HCT116 (cell line): Measurements from ENCODE around the gene RPS6KC1. TPM values are rescaled to one million over a fixed set of nuclear protein-coding genes. Genes with fewer than 3 reads are reported as not detected.

Experiments
- ATAC-seq: fragments of 200-7000 bp; cut with Tn5 transposase; 2 replicates; pipeline ENCODE4 v1.9.1; 2020; ENCODE audit warnings: mild to moderate bottlenecking, moderate library complexity
- BruUV-seq: library from RNA; stranded (reverse); fragments of 400-500 nt; replicated peaks from 2 replicates; lab custom pipeline; 2021; lab: Mats Ljungman, UMichigan
- CTCF ChIA-PET: fragments of 300-600 bp; sonication (Branson Sonifier 250); formaldehyde crosslinking; loops from one replicate; lab custom pipeline; 2021; ENCODE audit warnings: antibody characterized with exemption; lab: Charles Lee
- POLR2A ChIA-PET: fragments of 300-600, 350-600 bp; sonication (Branson Sonifier 250); formaldehyde crosslinking; loops from one replicate; lab custom pipeline; 2021; ENCODE audit warnings: antibody characterized with exemption; lab: Charles Lee
- RAD21 ChIA-PET, 2 experiments: fragments of 300-600 bp; sonication (Branson Sonifier 250); formaldehyde crosslinking; loops; one replicate each; lab custom pipeline; 2023; ENCODE audit warnings: low total read pairs in 2 of 2; ENCODE audit not compliant: uncharacterized antibody in 2 of 2, unreplicated experiment in 2 of 2, low non-redundant PET in 1 of 2; lab: Charles Lee
- DNase-seq: peaks from one replicate; pipeline ENCODE4 v3.0.0-alpha.2; 2010; ENCODE audit warnings: low read depth, low spot score
- H2AFZ ChIP-seq: fragments of 200-600 bp; shearing (Covaris generic), sonication (generic); 2 replicates; pipeline ENCODE4 v1.6.1; 2017; ENCODE audit warnings: low read depth, mixed run types, mixed read lengths, antibody characterized with exemption, low read length; ENCODE audit not compliant: poor library complexity, severe bottlenecking
- H3K27ac ChIP-seq: 2 replicates; pipeline ENCODE4 v1.5.1; 2012; ENCODE audit warnings: low read depth, low read length
- H3K27me3 ChIP-seq: fragments of 200-600 bp; sonication (generic); 2 replicates; pipeline ENCODE4 v1.6.1; 2016; ENCODE audit warnings: mixed run types, low read length, mixed read lengths; ENCODE audit not compliant: insufficient read depth
- H3K36me3 ChIP-seq, 2 experiments: fragments of 200-500 bp in 1 of 2; fragments of 200-600 bp in 1 of 2; sonication (Bioruptor generic) in 1 of 2; sonication (generic) in 1 of 2; 2 replicates each; pipeline versions ENCODE4 v1.5.1 to v1.6.1; 2014 to 2016; ENCODE audit warnings: low read length in 2 of 2, inconsistent platforms in 1 of 2, mixed read lengths in 1 of 2, mixed run types in 1 of 2; ENCODE audit not compliant: insufficient read depth in 2 of 2, control insufficient read depth in 1 of 2
- H3K4me1 ChIP-seq, 2 experiments: fragments of 200-600 bp in 1 of 2; sonication (generic) in 1 of 2; 2 replicates each; pipeline versions ENCODE4 v1.5.1 to v1.6.1; 2012 to 2017; ENCODE audit warnings: low read length in 2 of 2, inconsistent platforms in 1 of 2, mild to moderate bottlenecking in 1 of 2, mixed read lengths in 1 of 2, mixed run types in 1 of 2, moderate library complexity in 1 of 2; ENCODE audit not compliant: insufficient read depth in 2 of 2, control insufficient read depth in 1 of 2
- H3K4me2 ChIP-seq: fragments of 200-600 bp; sonication (generic); 2 replicates; pipeline ENCODE4 v1.6.1; 2017; ENCODE audit warnings: mixed run types, low read length, mixed read lengths
- H3K4me3 ChIP-seq, 2 experiments: fragments of 200-600 bp in 1 of 2; sonication (generic) in 1 of 2; replicated peaks in 1 of 2; 2 replicates each; pipeline ENCODE4 v1.5.1; 2011 to 2016; ENCODE audit warnings: low read length in 2 of 2, control low read depth in 1 of 2, low read depth in 1 of 2, mild to moderate bottlenecking in 1 of 2, mixed read lengths in 1 of 2, mixed run types in 1 of 2
- H3K79me2 ChIP-seq: fragments of 200-600 bp; sonication (generic); 2 replicates; pipeline ENCODE4 v1.6.1; 2017; ENCODE audit warnings: mild to moderate bottlenecking, mixed run types, low read length, moderate library complexity, mixed read lengths; ENCODE audit not compliant: insufficient read depth
- H3K9ac ChIP-seq: fragments of 200-600 bp; sonication (generic); 2 replicates; pipeline ENCODE4 v1.6.1; 2016; ENCODE audit warnings: low read length, mixed read lengths
- H3K9me2 ChIP-seq: fragments of 200-600 bp; sonication (generic), shearing (Covaris generic); 2 replicates; pipeline ENCODE4 v1.6.1; 2017; ENCODE audit warnings: mixed run types, mild to moderate bottlenecking, moderate library complexity; ENCODE audit not compliant: insufficient read depth
- H3K9me3 ChIP-seq, 2 experiments: fragments of 200-500 bp in 1 of 2; fragments of 200-600 bp in 1 of 2; sonication (Bioruptor generic) in 1 of 2; sonication (generic) in 1 of 2; 2 replicates each; pipeline ENCODE4 v1.6.1; 2014 to 2017; ENCODE audit warnings: low read length in 2 of 2, mixed read lengths in 2 of 2, inconsistent platforms in 1 of 2, low read depth in 1 of 2, mild to moderate bottlenecking in 1 of 2, mixed run types in 1 of 2, moderate library complexity in 1 of 2; ENCODE audit not compliant: control insufficient read depth in 1 of 2, insufficient read depth in 1 of 2
- H4K20me1 ChIP-seq: fragments of 200-600 bp; sonication (generic), shearing (Covaris generic); 2 replicates; pipeline ENCODE4 v1.6.1; 2017; ENCODE audit warnings: mixed run types, mild to moderate bottlenecking, moderate library complexity; ENCODE audit not compliant: insufficient read depth
- ATF3 ChIP-seq: IDR thresholded peaks from 2 replicates; pipeline ENCODE4 v1.6.1; 2012
- CBX3 ChIP-seq: IDR thresholded peaks from 2 replicates; pipeline ENCODE4 v1.6.1; 2012; ENCODE audit warnings: low read depth
- CEBPB ChIP-seq: IDR thresholded peaks from 2 replicates; pipeline ENCODE4 v1.6.1; 2012; ENCODE audit warnings: low read depth
- ELF1 ChIP-seq: IDR thresholded peaks from 2 replicates; pipeline ENCODE4 v1.6.1; 2012; ENCODE audit warnings: low read depth, borderline replicate concordance
- EZH2 ChIP-seq: fragments of 200-600 bp; sonication (generic); IDR thresholded peaks from 2 replicates; pipeline ENCODE4 v1.6.1; 2017; ENCODE audit warnings: antibody characterized with exemption, mixed run types
- EZH2phosphoT487 ChIP-seq: fragments of 200-600 bp; IDR thresholded peaks from 2 replicates; pipeline ENCODE4 v1.6.1; 2018; ENCODE audit warnings: antibody characterized with exemption, borderline replicate concordance
- FOSL1 ChIP-seq: IDR thresholded peaks from 2 replicates; pipeline ENCODE4 v1.6.1; 2012; ENCODE audit warnings: low read depth
- POLR2A ChIP-seq: IDR thresholded peaks from 2 replicates; pipeline ENCODE4 v1.7.0; 2011; ENCODE audit warnings: borderline replicate concordance; ENCODE audit not compliant: insufficient read depth, insufficient read length; ENCODE audit errors: extremely low read depth
- POLR2AphosphoS5 ChIP-seq: IDR thresholded peaks from 2 replicates; pipeline ENCODE4 v1.6.1; 2011; ENCODE audit warnings: mild to moderate bottlenecking, low read depth, low read length, moderate library complexity
- RAD21 ChIP-seq: IDR thresholded peaks from 2 replicates; pipeline ENCODE4 v1.6.1; 2012; ENCODE audit warnings: low read depth, mild to moderate bottlenecking
- SIN3A ChIP-seq: IDR thresholded peaks from 2 replicates; pipeline ENCODE4 v1.6.1; 2012; ENCODE audit warnings: low read depth
- SP1 ChIP-seq: IDR thresholded peaks from 2 replicates; pipeline ENCODE4 v1.6.1; 2012; ENCODE audit warnings: low read depth
- TCF7L2 ChIP-seq: IDR thresholded peaks from 2 replicates; pipeline ENCODE4 v1.7.0; 2011; ENCODE audit warnings: borderline replicate concordance, inconsistent platforms; ENCODE audit not compliant: insufficient read depth, insufficient read length; ENCODE audit errors: extremely low read depth
- YY1 ChIP-seq: IDR thresholded peaks from 2 replicates; pipeline ENCODE4 v1.6.1; 2011; ENCODE audit warnings: low read length, low read depth, moderate library complexity, mild to moderate bottlenecking; ENCODE audit not compliant: insufficient replicate concordance; ENCODE audit errors: extremely low read depth
- ZBTB33 ChIP-seq: IDR thresholded peaks from 2 replicates; pipeline ENCODE4 v1.6.1; 2011; ENCODE audit warnings: mild to moderate bottlenecking, low read length, moderate library complexity; ENCODE audit not compliant: insufficient replicate concordance; ENCODE audit errors: extremely low read depth
- ZNF274 ChIP-seq: fragments of 200-500 bp; sonication (Bioruptor generic); IDR thresholded peaks from 2 replicates; pipeline ENCODE4 v1.6.1; 2014; ENCODE audit warnings: mild to moderate bottlenecking, low read depth, low read length, inconsistent platforms
- intact Hi-C: fragments of 100-400 bp; cut with micrococcal nuclease; formaldehyde crosslinking; loops from 2 replicates; pipeline ENCODE4 v1.10.0; 2022
- total RNA-seq: library from RNA; stranded (reverse); gene quantifications from one replicate; pipeline ENCODE4 v1.2.1, GENCODE V29; 2021; ENCODE audit not compliant: unreplicated experiment

The RPS6KC1 gene
- total RNA-seq, 1 experiment from 2014 or later = 15.9 TPM

GRCh38 chr1:213123536-213123935 lies 72.5 kb downstream of the RPS6KC1 start (continued):
- no peak for TF ChIP-seq EZH2phosphoT487
- TF ChIP-seq CEBPB = no peak; the same call in 1 of the 2 replicates

- TF ChIP-seq CEBPB (no peak), FOSL1 (no peak), EZH2phosphoT487 (no peak), SP1 (no peak), POLR2AphosphoS5 (no peak)
- no peaks in the 10 kb centered on the region for H3K36me3 ChIP-seq
- H3K27me3 ChIP-seq = no peaks in the 10 kb centered on the region
- ChIA-PET RAD21 (no interaction called here), CTCF (no interaction called here), POLR2A (no interaction called here)
- H3K27ac ChIP-seq = peak overlapping the region; percentile 70; the same call in 1 of the 2 replicates
- ATAC-seq (no peak), DNase-seq (no peak)
- H3K79me2 ChIP-seq = no peaks in the 10 kb centered on the region
- BruUV-seq = no TSS peak
- no peaks in the 10 kb centered on the region for H3K9me3 ChIP-seq
- no peaks in the 10 kb centered on the region for H4K20me1 ChIP-seq
- no peaks in the 10 kb centered on the region for H3K9me2 ChIP-seq
- intact Hi-C loops = loop anchor here (5.0 to 10.0 kb wide), 4 partner anchors 310 to 1203 kb away; partner anchors contain the start of gene SMYD2
- peaks cover 48 to 52% of the 10 kb centered on the region in 2 experiments for H3K4me1 ChIP-seq
- H3K4me2 ChIP-seq = peak overlapping the region; percentile 62; the same call in 1 of the 2 replicates
- H3K4me3 ChIP-seq = no peak overlapping the region
- H2AFZ ChIP-seq = no peak overlapping the region
- H3K9ac ChIP-seq = no peak overlapping the region
Measured at GRCh38 chr1:213124590-213124989, 73.5 kb downstream of the RPS6KC1 start.

- no peak overlapping the region for H3K4me2 ChIP-seq
- RAD21 ChIA-PET = no interaction called here
- CTCF ChIA-PET = interaction anchor here (1.1 kb wide), 1 partner anchor 10 kb away, joined by 3 read pairs; no protein-coding TSS in a partner anchor
- no peaks in the 10 kb centered on the region for H3K36me3 ChIP-seq
- no peak overlapping the region for H3K9ac ChIP-seq
- TF ChIP-seq SIN3A (no peak), POLR2A (no peak), EZH2 (no peak), TCF7L2 (no peak), FOSL1 (no peak), ELF1 (no peak), POLR2AphosphoS5 (no peak), ZNF274 (no peak), YY1 (no peak), ATF3 (no peak), RAD21 (no peak), CBX3 (no peak), ZBTB33 (no peak)
- peak overlapping the region; percentile 70; the same call in 1 of the 2 replicates for H3K27ac ChIP-seq
- H3K4me3 ChIP-seq = no peak overlapping the region
- H3K4me1 ChIP-seq = peaks cover 37 to 42% of the 10 kb centered on the region in 2 experiments
- H4K20me1 ChIP-seq = no peaks in the 10 kb centered on the region
- H3K27me3 ChIP-seq = no peaks in the 10 kb centered on the region
- no peaks in the 10 kb centered on the region for H3K79me2 ChIP-seq
- ATAC-seq = no peak
- H2AFZ ChIP-seq = no peak overlapping the region
- POLR2A ChIA-PET = no interaction called here
- DNase-seq = no peak
- BruUV-seq = no TSS peak
- intact Hi-C loops = loop anchor here (10.0 kb wide), 3 partner anchors 309 to 1159 kb away; partner anchors contain the start of gene SMYD2
- no peaks in the 10 kb centered on the region for H3K9me2 ChIP-seq
- no peaks in the 10 kb centered on the region for H3K9me3 ChIP-seq
Measured at GRCh38 chr1:213125643-213126042, 74.6 kb downstream of the RPS6KC1 start.
